ENCODE data around the gene HSPA12A.

Gene HSPA12A

GRCh38 chr10:116765648-116766081 lies 23.3 kb upstream of the HSPA12A start:
- FAIRE-seq (no peak), DNase-seq (ENCODE audit: insufficient read length, low spot score) (no peak)
- no peak for TF ChIP-seq POLR2A (IDR thresholded peaks at IDR 0.05; ENCODE audit: low read depth, low read length)

DNA sequence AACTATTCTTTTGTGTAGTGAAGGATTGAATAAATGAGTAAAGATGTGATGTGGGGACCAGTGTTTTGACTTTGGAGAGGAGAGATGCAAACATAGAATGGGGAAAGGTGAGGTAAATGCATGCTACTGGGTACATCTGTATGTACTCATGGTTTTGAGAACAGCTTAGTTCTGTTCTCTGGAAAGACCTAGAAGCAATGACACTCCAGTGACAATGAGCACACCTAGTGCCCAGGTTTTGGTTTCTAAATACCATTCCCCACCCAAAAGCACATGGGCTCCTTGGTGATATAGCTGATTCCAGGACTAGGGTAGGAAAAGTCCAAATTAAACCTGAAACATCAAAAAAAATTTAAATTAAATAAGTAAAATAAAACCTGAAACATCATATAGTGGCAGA lies 22.6 kb upstream of the HSPA12A start:
- TF ChIP-seq POLR2A (IDR thresholded peaks at IDR 0.05; ENCODE audit: low read depth, low read length): no peak
- DNase-seq (ENCODE audit: insufficient read length, low spot score) (no peak), FAIRE-seq (no peak)

DNA sequence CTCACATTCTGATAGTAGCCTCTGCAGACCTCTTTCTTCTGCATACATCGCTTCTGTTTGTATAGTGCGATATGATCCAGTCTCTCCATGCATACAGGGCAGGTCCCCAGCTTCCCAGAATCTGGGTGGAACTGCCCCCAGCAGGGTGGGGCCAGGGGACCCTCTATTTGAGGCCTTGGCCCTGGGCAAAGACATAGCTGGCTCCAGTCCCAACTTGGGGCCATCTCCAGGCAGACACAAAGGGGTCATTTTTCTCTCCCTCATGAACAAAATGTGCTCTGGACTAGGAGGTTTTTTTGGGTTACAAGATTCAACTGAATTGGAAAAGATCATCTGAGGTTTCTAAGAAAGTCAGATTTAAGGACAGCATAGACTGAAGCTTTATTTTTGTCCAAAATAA lies 21.1 kb upstream of the HSPA12A start:
- FAIRE-seq (no peak), DNase-seq (ENCODE audit: insufficient read length, low spot score) (no peak)
- no peak for TF ChIP-seq POLR2A (IDR thresholded peaks at IDR 0.05; ENCODE audit: low read depth, low read length)

DNA sequence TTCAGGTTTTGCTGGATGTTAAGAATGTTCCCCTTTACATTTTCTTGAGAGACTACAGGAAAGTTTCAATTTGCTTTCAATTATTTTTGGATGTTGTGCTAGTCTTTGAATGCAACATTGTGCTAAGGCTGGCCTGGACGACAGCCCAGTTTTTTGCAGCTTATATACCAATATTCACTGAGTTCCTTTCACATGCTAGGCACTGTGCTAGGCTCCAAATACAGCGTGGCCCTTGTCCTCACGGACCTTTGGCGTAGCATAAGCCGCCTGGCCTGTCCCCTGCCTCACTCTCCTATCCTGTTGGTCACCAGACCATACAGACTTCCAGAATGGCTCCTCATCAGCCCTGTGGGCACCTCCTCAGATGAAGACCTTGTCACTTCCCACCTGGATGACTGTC lies 19.5 kb upstream of the HSPA12A start:
- TF ChIP-seq POLR2A (IDR thresholded peaks at IDR 0.05; ENCODE audit: low read depth, low read length): no peak
- DNase-seq (ENCODE audit: insufficient read length, low spot score): no peak
- FAIRE-seq: no peak

DNA sequence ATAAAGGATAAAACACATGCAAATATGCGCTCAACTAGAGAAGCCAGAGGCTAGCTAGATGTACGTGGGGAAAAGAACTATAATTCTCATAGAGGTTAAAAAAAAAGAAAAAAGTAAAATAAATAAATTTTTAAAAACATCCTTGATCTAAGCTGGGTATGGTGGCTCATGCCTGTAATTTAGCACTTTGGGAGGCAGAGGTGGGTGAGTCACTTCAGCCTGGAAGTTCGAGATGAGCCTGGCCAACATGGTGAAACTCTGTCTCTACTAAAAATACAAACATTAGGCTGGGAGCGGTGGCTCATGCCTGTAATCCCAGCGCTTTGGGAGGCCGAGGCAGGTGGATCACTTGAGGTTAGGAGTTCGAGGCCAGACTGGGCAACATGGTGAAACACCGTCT lies 18.6 kb upstream of the HSPA12A start:
- DNase-seq (ENCODE audit: insufficient read length, low spot score) (no peak), FAIRE-seq (no peak)
- TF ChIP-seq POLR2A (IDR thresholded peaks at IDR 0.05; ENCODE audit: low read depth, low read length): no peak

DNA sequence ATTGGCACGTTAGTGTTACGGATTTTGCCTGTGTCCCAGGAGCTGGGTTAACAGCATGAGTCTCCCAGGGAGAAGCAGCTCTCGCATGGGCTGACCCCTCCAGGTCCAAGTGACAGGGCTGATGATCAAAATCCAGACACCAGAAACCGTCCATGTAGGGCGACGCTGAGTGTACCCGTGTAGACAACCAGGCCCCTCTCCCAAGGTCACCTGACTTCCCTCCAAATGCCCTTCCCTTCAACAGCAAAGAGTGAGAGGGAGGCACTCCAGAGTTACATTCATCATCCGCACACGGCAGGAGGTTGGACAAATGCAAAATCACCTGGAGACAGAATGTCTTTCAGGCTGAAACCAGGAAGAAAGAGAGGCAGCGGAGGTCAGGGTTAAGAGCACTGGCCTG lies 14.9 kb upstream of the HSPA12A start:
- TF ChIP-seq POLR2A (IDR thresholded peaks at IDR 0.05; ENCODE audit: low read depth, low read length): no peak
- FAIRE-seq: no peak
- DNase-seq (ENCODE audit: insufficient read length, low spot score): no peak

DNA sequence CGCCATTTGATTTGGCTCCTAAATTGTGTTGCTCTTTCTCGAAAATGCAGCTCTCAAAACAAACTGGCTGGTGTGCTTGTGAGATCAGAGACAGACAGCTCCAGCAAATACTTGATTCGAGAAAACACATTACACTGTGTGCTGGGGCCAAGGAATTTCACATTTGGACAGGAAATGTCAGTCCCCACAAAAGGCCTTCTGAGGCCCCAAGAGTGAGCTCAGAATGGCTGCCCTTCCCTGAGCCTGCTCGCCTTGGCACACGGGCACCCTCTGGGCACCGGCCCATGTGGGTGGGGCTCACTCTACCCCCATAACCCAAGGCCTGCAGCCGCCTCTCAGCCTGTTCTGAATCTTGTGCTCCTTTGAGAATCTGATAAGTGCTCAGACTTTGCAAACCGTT lies 13.9 kb upstream of the HSPA12A start:
- FAIRE-seq (no peak), DNase-seq (ENCODE audit: insufficient read length, low spot score) (no peak)
- TF ChIP-seq POLR2A (IDR thresholded peaks at IDR 0.05; ENCODE audit: low read depth, low read length): no peak

DNA sequence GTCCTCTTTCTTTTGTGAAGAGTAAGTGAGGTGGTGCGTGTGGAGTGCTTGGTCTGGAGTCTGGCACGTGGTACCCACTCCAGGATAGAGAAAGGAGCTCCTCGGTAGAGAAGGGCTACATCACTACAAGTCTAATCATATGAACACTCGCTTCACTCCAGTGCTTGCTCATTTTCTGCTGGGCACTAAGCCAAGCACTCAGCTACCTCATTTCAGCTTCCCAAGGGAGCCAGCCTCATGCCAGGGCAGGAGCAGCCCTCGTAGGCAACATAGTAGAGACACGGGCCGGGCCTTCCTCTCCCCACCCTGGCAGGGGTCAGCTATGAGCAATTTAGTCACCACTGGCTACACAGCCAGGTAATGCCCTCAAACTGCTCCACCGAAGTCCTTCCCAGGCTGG lies 11.4 kb upstream of the HSPA12A start:
- no peak for DNase-seq (ENCODE audit: insufficient read length, low spot score)
- FAIRE-seq: no peak
- no peak for TF ChIP-seq POLR2A (IDR thresholded peaks at IDR 0.05; ENCODE audit: low read depth, low read length)

- DNase-seq (ENCODE audit: insufficient read length, low spot score) (no peak), FAIRE-seq (no peak)
- TF ChIP-seq POLR2A (IDR thresholded peaks at IDR 0.05; ENCODE audit: low read depth, low read length): no peak
These were observed 10.8 kb upstream of the HSPA12A start for GRCh38 chr10:116752969-116753665.

DNA sequence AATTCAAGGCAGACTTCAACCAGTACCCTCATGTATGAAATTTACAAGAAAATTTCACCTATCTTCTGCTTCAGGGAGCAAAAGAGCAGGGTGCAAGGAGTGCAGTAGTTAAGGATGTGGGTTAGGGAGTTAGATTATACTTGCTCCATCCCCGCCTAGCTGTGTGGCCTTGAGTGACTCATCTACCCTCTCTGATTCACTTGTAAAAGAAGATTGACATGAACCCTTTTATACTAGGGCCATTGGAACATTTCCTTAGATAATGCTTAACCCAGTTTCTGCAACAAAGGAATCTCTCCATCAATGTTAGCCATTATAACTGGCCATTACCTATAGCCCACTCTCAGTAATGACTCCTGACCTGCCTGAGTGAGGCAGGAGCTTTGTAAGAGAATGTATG lies 10.2 kb upstream of the HSPA12A start:
- DNase-seq (ENCODE audit: insufficient read length, low spot score) (no peak), FAIRE-seq (no peak)
- TF ChIP-seq POLR2A (IDR thresholded peaks at IDR 0.05; ENCODE audit: low read depth, low read length): no peak

- no peak for DNase-seq (ENCODE audit: insufficient read length, low spot score)
- TF ChIP-seq POLR2A (IDR thresholded peaks at IDR 0.05; ENCODE audit: low read depth, low read length): no peak
- FAIRE-seq: no peak
These were observed 6.1 kb upstream of the HSPA12A start for GRCh38 chr10:116748471-116748870.

DNA sequence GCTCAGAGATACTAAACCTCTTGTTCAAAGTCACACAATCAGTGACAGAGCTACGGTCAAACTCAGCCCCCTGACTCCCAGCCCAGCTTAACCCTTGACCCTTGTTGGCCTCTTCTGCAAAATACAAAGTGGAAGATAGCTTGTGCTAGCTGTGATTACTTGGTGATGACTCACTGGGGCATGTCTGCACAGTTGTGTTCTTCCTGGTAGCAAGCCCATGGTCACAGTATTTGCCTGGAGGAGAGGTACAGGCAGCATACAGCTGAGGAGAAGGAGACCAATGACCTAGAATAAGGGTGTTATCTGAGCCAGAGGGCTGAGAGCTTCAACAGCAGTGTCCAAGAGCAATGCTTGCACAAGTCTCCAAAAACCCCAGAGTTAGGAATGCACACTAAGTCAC lies 5.7 kb upstream of the HSPA12A start:
- FAIRE-seq (no peak), DNase-seq (ENCODE audit: insufficient read length, low spot score) (peak; percentile 50)
- 0 out of 2 replicates have a peak, but pooled peaks have one; percentile 15 for TF ChIP-seq POLR2A (IDR thresholded peaks at IDR 0.05; ENCODE audit: low read depth, low read length)

- DNase-seq (ENCODE audit: insufficient read length, low spot score) (no peak), FAIRE-seq (no peak)
- no peak for TF ChIP-seq POLR2A (IDR thresholded peaks at IDR 0.05; ENCODE audit: low read depth, low read length)
These were observed 5.0 kb upstream of the HSPA12A start for GRCh38 chr10:116747325-116747724.

DNA sequence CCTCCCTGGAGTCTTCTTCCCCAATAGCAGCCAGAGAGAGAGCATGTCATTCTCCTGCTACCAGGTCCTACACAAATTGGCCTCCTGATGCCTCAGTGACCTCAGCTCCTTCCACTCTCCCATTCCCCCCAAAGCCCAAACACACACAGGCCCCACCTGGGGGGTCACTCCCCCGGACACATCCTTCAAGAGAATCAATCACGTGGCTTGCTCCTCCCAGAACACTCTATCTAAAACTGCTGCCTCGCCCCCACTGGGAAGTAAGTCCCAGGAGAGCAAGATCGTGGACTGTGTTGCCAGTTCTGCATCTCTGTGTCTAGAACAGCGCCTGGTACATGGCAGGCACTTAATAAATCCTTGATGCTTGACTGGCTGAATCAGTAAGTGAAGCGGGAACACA lies 2.5 kb upstream of the HSPA12A start:
- no peak for DNase-seq (ENCODE audit: insufficient read length, low spot score)
- no peak for TF ChIP-seq POLR2A (IDR thresholded peaks at IDR 0.05; ENCODE audit: low read depth, low read length)

GRCh38 chr10:116744163-116744753 lies 1.9 kb upstream of the HSPA12A start:
- no peak for FAIRE-seq
- no peak for TF ChIP-seq POLR2A (IDR thresholded peaks at IDR 0.05; ENCODE audit: low read depth, low read length)
- no peak for DNase-seq (ENCODE audit: insufficient read length, low spot score)

More for the DNA sequence above, 2.5 kb upstream of the HSPA12A start:
- FAIRE-seq: no peak

Measured in H54 (cell line).